Neural crest cell (in vitro differentiated cells): ENCODE results near the gene SHISAL1. TPM values are rescaled to one million over a fixed set of nuclear protein-coding genes. Genes with fewer than 3 reads are reported as not detected.
"Not testable (repeated sequence)": the region's sequence is repeated elsewhere in the genome, so short reads cannot be mapped to it uniquely, and the experiment has no call there.

Experiments used
- DNase-seq: peaks from one replicate; pipeline ENCODE4 v3.0.0; 2021; ENCODE audit warnings: low read depth, mixed read lengths, low spot score
- H3K27ac Mint-ChIP-seq: one replicate; pipeline ENCODE4 v1.8.0; 2021; ENCODE audit warnings: mild to moderate bottlenecking, mixed read lengths; ENCODE audit not compliant: unreplicated experiment
- H3K27me3 Mint-ChIP-seq: 2 replicates; pipeline ENCODE4 v1.8.0; 2021; ENCODE audit warnings: low read depth, mild to moderate bottlenecking, mixed read lengths
- H3K36me3 Mint-ChIP-seq: 2 replicates; pipeline ENCODE4 v1.8.0; 2021; ENCODE audit warnings: low read depth, mild to moderate bottlenecking, mixed read lengths
- H3K4me1 Mint-ChIP-seq: 2 replicates; pipeline ENCODE4 v1.8.0; 2021; ENCODE audit warnings: mixed read lengths
- H3K4me3 Mint-ChIP-seq: one replicate; pipeline ENCODE4 v1.8.0; 2021; ENCODE audit warnings: mild to moderate bottlenecking, mixed read lengths
- H3K9me3 Mint-ChIP-seq: 2 replicates; pipeline ENCODE4 v1.8.0; 2021; ENCODE audit warnings: mixed read lengths
- total RNA-seq: library from RNA; stranded (reverse); gene quantifications from 2 replicates; pipeline ENCODE4 v1.2.1, GENCODE V29; 2021
- TF ChIP-seq, protein P1 (sequence below): fragments of 200-600 bp; sonication (generic); conservative IDR thresholded peaks from 2 replicates; pipeline ENCODE4 v1.5.0; 2021; ENCODE audit warnings: antibody characterized with exemption, mild to moderate bottlenecking

Gene SHISAL1
- total RNA-seq, 1 donor from 2014 or later = 4.2 TPM

DNA sequence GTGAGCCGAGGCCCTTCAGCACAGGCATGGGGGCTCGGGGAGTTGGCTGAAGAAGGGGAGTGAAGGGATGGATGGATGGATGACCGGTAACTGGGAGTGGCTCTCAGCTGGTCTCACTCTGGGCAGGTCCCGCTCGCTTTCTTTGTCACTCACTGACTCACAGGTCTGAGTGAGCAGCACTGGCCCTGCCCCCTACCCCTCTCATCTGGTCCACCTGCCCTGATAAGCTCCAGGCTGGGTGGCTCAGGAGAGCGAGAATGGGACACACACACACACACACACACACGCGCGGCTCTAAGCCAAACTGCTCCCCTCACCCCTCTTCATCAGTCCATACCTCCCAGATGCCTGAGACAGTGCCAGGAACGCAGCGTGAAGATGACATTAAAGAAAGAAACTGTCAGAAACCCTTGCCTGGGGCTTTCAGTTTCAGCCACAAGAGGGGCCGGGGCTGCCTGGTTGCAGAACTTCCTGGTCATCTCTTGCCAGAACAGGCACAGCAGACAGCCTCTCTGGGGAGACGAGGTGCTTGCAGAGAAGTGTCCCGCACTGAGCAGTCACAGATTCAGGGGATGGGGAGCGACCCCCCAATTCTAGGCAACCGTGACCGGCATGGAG, 16.5 kb upstream of the SHISAL1 start:
- H3K4me1 Mint-ChIP-seq = peaks cover 41% of the 10 kb centered on the region
- TF ChIP-seq, protein P1, sequence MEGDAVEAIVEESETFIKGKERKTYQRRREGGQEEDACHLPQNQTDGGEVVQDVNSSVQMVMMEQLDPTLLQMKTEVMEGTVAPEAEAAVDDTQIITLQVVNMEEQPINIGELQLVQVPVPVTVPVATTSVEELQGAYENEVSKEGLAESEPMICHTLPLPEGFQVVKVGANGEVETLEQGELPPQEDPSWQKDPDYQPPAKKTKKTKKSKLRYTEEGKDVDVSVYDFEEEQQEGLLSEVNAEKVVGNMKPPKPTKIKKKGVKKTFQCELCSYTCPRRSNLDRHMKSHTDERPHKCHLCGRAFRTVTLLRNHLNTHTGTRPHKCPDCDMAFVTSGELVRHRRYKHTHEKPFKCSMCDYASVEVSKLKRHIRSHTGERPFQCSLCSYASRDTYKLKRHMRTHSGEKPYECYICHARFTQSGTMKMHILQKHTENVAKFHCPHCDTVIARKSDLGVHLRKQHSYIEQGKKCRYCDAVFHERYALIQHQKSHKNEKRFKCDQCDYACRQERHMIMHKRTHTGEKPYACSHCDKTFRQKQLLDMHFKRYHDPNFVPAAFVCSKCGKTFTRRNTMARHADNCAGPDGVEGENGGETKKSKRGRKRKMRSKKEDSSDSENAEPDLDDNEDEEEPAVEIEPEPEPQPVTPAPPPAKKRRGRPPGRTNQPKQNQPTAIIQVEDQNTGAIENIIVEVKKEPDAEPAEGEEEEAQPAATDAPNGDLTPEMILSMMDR = no peak
- no peaks in the 10 kb centered on the region for H3K9me3 Mint-ChIP-seq
- H3K36me3 Mint-ChIP-seq = no peaks in the 10 kb centered on the region
- H3K27ac Mint-ChIP-seq = no peak overlapping the region
- H3K27me3 Mint-ChIP-seq = peaks cover 61% of the 10 kb centered on the region
- no peak for DNase-seq
- peak overlapping the region; percentile 77 for H3K4me3 Mint-ChIP-seq

DNA sequence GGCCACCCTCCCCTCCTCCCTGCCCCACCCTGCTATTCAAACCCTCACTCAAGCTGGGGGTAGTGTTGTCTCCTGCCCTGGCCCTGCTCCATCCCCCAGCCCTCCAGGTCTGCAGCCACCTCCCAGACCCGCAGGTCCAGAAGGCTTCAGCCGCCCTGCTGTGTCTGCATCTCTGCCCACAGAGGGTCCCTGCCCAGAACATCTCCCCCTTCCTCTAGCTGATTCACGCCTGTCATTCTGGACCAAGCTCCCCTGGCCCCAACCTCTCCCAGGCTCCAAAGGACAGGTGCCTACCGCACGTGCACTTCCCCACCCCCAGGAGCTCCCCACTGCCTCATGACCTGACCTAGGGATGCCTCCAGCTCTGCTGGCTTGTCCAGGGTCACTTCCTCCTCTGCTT, 16.0 kb upstream of the SHISAL1 start:
- Mint-ChIP-seq H3K36me3 (no peaks in the 10 kb centered on the region), H3K4me1 (peaks cover 41% of the 10 kb centered on the region), H3K27ac (no peak overlapping the region), H3K27me3 (peaks cover 61% of the 10 kb centered on the region), H3K4me3 (no peak overlapping the region), H3K9me3 (no peaks in the 10 kb centered on the region)
- TF ChIP-seq, protein P1 = no peak
- DNase-seq = no peak

DNA sequence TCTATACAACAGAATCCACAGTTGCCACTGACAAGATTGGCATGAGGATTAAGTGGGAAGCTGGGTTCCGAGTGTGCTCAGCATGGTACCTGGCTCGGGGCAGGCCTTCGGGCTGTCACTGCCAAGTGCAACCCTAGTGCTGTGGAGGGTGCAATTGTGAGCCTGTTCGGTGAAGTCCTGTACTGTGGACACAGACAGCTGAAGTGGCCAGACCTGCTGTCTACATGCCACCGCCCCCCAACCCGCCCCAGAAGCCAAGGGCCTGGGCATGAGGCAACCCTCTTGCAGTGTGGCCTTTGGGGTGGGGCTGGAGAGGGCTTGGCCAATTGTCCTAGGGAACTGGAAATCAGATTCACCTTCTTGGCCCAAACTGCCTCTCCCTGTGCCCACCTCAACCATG, 15.6 kb upstream of the SHISAL1 start:
- TF ChIP-seq, protein P1 = no peak
- Mint-ChIP-seq H3K27me3 (peaks cover 61% of the 10 kb centered on the region), H3K4me3 (no peak overlapping the region), H3K27ac (no peak overlapping the region), H3K4me1 (peaks cover 41% of the 10 kb centered on the region), H3K9me3 (no peaks in the 10 kb centered on the region), H3K36me3 (no peaks in the 10 kb centered on the region)
- no peak for DNase-seq

DNA sequence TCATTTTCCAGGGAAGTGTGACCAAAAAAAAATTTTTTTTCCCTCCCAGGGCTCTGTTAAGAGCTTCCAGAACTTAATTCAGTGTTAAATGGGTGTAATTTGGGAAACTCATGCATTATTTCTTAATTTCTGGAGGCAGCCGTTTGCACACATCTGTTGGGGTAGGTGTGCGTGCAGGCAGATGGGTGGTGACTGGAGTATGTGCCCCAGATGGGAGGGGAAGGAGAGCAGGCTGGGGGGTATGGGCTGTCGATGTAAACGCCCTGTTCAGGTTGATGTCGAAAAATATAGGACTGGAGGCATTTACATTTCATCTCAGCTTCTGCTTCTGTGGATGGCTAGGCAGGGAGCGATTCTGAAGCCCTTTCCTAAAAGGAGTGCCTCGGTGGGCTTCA, 13.7 kb upstream of the SHISAL1 start:
- Mint-ChIP-seq H3K9me3 (no peaks in the 10 kb centered on the region), H3K27me3 (peaks cover 49% of the 10 kb centered on the region), H3K36me3 (no peaks in the 10 kb centered on the region), H3K27ac (no peak overlapping the region), H3K4me3 (peak overlapping the region; percentile 27), H3K4me1 (peaks cover 36% of the 10 kb centered on the region)
- DNase-seq = no peak
- TF ChIP-seq, protein P1 = no peak

DNA sequence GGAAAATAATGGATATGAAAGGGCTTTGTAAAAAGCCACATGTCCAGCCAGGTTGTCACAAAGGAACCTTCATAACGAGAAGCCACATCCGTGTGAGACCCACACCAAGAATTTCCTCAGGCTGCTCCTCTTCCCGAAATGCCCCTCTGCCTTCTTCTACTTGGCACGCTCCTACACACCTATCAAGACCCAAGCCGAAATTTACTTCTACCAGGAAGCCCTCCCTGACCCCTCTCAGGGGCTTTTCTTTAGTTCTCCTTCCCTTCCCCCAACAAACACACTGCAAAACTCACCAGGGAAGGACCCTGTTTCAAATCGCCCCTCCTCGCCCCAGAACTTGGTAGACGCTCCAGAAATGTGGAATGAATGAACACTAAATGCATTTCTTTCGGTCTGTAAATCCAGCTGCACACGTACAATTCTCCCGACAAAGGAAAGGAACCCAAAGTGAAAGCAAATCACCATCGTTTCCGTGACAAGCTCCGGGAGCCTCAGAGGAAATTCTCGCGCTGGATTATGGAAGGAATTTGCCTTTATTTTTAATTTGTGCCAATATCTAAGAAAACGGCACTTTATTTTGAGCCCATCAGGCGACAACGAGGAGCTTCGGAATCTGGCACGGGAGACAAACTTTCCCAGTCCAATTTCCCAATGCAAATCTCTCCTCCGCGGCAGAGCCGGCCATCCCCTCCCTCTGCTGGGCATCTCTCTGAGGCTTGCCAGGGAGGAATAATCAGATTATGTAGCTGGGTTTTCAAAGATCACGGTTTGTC, 13.2 kb upstream of the SHISAL1 start:
- H3K27me3 Mint-ChIP-seq = peaks cover 46% of the 10 kb centered on the region
- peak overlapping the region; percentile 27 for H3K4me3 Mint-ChIP-seq
- H3K27ac Mint-ChIP-seq = no peak overlapping the region

DNA sequence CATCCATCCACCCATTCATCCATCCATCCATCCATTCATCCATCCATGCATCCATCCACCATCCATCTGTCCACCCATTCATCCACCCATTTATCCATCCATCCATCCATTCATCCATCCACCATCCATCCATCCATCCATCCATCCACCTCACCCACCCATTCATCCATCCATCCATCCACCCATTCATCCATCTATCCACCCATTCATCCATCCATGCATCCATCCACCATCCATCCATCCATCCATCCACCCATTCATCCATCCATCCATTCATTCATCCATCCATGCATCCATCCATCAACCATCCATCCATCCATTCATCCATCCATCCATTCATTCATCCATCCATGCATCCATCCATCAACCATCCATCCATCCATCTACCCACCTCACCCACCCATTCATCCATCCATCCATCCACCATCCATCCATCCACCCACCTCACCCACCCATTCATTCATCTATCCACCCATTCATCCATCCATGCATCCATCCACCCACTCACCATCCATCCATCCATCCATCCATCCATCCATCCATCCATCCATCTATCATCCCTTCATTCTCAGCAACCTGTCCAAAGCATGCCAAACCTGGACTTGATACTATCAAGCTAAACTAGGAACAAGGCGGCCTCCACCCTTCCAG, 10.5 kb upstream of the SHISAL1 start:
- H3K27me3 Mint-ChIP-seq = peaks cover 23% of the 10 kb centered on the region
- H3K4me1 Mint-ChIP-seq = peaks cover 25% of the 10 kb centered on the region
- H3K27ac Mint-ChIP-seq, H3K9me3 Mint-ChIP-seq, DNase-seq, H3K36me3 Mint-ChIP-seq, H3K4me3 Mint-ChIP-seq: not testable (repeated sequence)

More for the DNA sequence above, 13.2 kb upstream of the SHISAL1 start:
- Mint-ChIP-seq H3K9me3 (no peaks in the 10 kb centered on the region), H3K4me1 (peaks cover 36% of the 10 kb centered on the region), H3K36me3 (no peaks in the 10 kb centered on the region)
- no peak for DNase-seq
- TF ChIP-seq, protein P1 = no peak
